Neural crest cell (in vitro differentiated cells): ENCODE results near the gene BSG. TPM values are rescaled to one million over a fixed set of nuclear protein-coding genes. Genes with fewer than 3 reads are reported as not detected.

Experiments
- DNase-seq: peaks from one replicate; pipeline ENCODE4 v3.0.0; 2021; ENCODE audit warnings: low read depth, mixed read lengths, low spot score
- H3K27ac Mint-ChIP-seq: one replicate; pipeline ENCODE4 v1.8.0; 2021; ENCODE audit warnings: mild to moderate bottlenecking, mixed read lengths; ENCODE audit not compliant: unreplicated experiment
- H3K27me3 Mint-ChIP-seq: 2 replicates; pipeline ENCODE4 v1.8.0; 2021; ENCODE audit warnings: low read depth, mild to moderate bottlenecking, mixed read lengths
- H3K36me3 Mint-ChIP-seq: 2 replicates; pipeline ENCODE4 v1.8.0; 2021; ENCODE audit warnings: low read depth, mild to moderate bottlenecking, mixed read lengths
- H3K4me1 Mint-ChIP-seq: 2 replicates; pipeline ENCODE4 v1.8.0; 2021; ENCODE audit warnings: mixed read lengths
- H3K4me3 Mint-ChIP-seq: one replicate; pipeline ENCODE4 v1.8.0; 2021; ENCODE audit warnings: mild to moderate bottlenecking, mixed read lengths
- H3K9me3 Mint-ChIP-seq: 2 replicates; pipeline ENCODE4 v1.8.0; 2021; ENCODE audit warnings: mixed read lengths
- CTCF ChIP-seq: fragments of 200-600 bp; sonication (generic); conservative IDR thresholded peaks from 2 replicates; pipeline ENCODE4 v1.5.0; 2021; ENCODE audit warnings: antibody characterized with exemption, mild to moderate bottlenecking
- long read RNA-seq: library from polyadenylated mRNA; unstranded; transcript quantifications from one replicate; pipeline ENCODE4 v2.0.0, GENCODE V29; 2020
- total RNA-seq: library from RNA; stranded (reverse); gene quantifications from 2 replicates; pipeline ENCODE4 v1.2.1, GENCODE V29; 2021

The BSG gene
- total RNA-seq, result 564 and 613 TPM in 2 replicates
- long read RNA-seq, partial matches to known transcripts, result 0 of 17 reads
- long read RNA-seq, other reads (novel, unspliced or antisense), result 17 of 17 reads

GRCh38 chr19:572140-572742, at the start of gene BSG:
Gene BSG, plus strand, starts transcription at chr19:572596. Its CDS starts 39 bp downstream, at chr19:572635.
- Mint-ChIP-seq H3K4me3 (peak within 1 kb of the TSS; percentile 96), H3K27me3 (peaks cover 16% of the 10 kb centered on the region), H3K9me3 (no peaks in the 10 kb centered on the region), H3K27ac (peak within 1 kb of the TSS; percentile 99), H3K36me3 (peaks cover 14% of the 10 kb centered on the region), H3K4me1 (peaks cover 38% of the 10 kb centered on the region)
- DNase-seq, result peak; percentile 97
- no peak for TF ChIP-seq CTCF

GRCh38 chr19:522726-523125, 49.7 kb upstream of the BSG start:
- no peak for DNase-seq
- TF ChIP-seq CTCF, result no peak
- Mint-ChIP-seq H3K9me3 (no peaks in the 10 kb centered on the region), H3K27me3 (peaks cover 9% of the 10 kb centered on the region), H3K36me3 (no peaks in the 10 kb centered on the region), H3K27ac (no peak overlapping the region), H3K4me3 (peak overlapping the region; percentile 27), H3K4me1 (peaks cover 5% of the 10 kb centered on the region)

- H3K4me3 Mint-ChIP-seq, result no peak overlapping the region
Measured at GRCh38 chr19:524062-524674, 48.2 kb upstream of the BSG start.

GRCh38 chr19:525029-525428, 47.4 kb upstream of the BSG start:
- Mint-ChIP-seq H3K4me1 (peaks cover 9% of the 10 kb centered on the region), H3K27ac (no peak overlapping the region), H3K36me3 (no peaks in the 10 kb centered on the region), H3K9me3 (no peaks in the 10 kb centered on the region), H3K27me3 (peaks cover 9% of the 10 kb centered on the region), H3K4me3 (peak overlapping the region; percentile 69)
- TF ChIP-seq CTCF, result no peak
- DNase-seq, result no peak

More at GRCh38 chr19:524062-524674, 48.2 kb upstream of the BSG start:
- no peak overlapping the region for H3K27ac Mint-ChIP-seq
- no peak for TF ChIP-seq CTCF
- no peaks in the 10 kb centered on the region for H3K9me3 Mint-ChIP-seq
- peaks cover 9% of the 10 kb centered on the region for H3K27me3 Mint-ChIP-seq
- peaks cover 9% of the 10 kb centered on the region for H3K4me1 Mint-ChIP-seq
- no peaks in the 10 kb centered on the region for H3K36me3 Mint-ChIP-seq
- no peak for DNase-seq

GRCh38 chr19:525857-526419, 46.5 kb upstream of the BSG start:
- Mint-ChIP-seq H3K9me3 (no peaks in the 10 kb centered on the region), H3K4me1 (peaks cover 9% of the 10 kb centered on the region), H3K36me3 (no peaks in the 10 kb centered on the region), H3K4me3 (peak overlapping the region; percentile 19), H3K27me3 (peaks cover 9% of the 10 kb centered on the region), H3K27ac (no peak overlapping the region)
- DNase-seq, result no peak
- TF ChIP-seq CTCF, result no peak
